ENCODE results near the gene ECHDC3.
A peak's percentile ranks its signal among the peaks of the same experiment; 100 is the strongest.
"Not testable (repeated sequence)": the region's sequence is repeated elsewhere in the genome, so short reads cannot be mapped to it uniquely, and the experiment has no call there.

The ECHDC3 gene

GRCh38 chr10:11716686-11717085 lies 25.5 kb upstream of the ECHDC3 start:
- no peak for FAIRE-seq

DNA sequence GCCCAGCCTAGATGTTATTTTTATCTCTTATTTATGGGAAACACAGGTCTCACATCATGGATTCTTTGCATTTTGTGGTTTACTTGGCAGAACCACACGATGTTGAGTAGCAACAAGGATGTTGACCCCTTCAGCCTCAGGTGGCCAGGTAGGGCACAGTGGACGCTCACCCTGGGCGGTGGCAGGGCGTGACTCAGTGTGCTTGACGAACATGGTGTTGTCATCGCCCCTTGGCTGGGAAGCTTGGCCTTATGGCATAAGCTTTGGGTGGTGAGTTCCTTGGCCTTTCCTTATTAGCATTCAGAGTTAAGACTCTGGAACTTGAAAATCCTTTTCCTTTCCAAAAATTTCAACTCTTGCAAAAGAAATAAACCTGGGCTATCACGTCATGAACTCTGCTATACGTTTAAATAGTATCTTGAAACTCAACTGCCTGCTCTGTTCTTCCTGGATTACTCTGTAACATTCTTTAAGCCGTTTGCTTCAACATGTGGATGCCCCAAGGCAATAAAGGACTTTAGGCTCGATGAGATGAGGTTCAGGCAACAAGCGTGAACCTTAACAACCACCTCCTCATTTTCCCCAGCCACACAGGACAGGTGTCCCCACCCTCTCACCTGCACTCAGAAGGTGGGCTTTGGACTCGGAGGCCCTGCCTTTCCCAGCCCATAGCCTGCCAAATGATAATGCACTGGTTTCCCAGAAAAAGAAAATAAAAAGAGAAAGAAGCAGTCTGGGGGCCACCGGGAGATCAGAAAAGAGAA lies 22.5 kb upstream of the ECHDC3 start:
- no peak for FAIRE-seq

GRCh38 chr10:11720260-11720741 lies 21.9 kb upstream of the ECHDC3 start:
- FAIRE-seq, result no peak

- no peak for FAIRE-seq
Observed at GRCh38 chr10:11721806-11722205, 20.4 kb upstream of the ECHDC3 start.

DNA sequence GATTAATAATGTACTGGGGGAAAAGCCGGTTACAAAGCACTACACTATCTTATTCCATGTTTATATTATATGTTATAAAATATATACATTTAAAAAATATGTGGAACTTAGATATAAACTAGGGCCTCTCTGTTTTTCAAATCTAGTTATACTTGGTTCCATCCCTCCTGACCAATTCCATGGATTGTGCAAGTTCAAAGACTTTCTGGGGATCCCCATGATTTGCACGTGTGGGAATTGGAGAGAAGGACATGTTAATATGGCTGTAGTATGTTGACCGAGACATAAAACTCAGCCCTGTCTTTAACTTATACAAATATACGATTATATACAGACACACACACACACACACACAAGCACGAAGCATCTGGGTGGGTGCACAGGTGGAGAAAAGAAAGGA lies 18.8 kb upstream of the ECHDC3 start:
- no peak for FAIRE-seq

DNA sequence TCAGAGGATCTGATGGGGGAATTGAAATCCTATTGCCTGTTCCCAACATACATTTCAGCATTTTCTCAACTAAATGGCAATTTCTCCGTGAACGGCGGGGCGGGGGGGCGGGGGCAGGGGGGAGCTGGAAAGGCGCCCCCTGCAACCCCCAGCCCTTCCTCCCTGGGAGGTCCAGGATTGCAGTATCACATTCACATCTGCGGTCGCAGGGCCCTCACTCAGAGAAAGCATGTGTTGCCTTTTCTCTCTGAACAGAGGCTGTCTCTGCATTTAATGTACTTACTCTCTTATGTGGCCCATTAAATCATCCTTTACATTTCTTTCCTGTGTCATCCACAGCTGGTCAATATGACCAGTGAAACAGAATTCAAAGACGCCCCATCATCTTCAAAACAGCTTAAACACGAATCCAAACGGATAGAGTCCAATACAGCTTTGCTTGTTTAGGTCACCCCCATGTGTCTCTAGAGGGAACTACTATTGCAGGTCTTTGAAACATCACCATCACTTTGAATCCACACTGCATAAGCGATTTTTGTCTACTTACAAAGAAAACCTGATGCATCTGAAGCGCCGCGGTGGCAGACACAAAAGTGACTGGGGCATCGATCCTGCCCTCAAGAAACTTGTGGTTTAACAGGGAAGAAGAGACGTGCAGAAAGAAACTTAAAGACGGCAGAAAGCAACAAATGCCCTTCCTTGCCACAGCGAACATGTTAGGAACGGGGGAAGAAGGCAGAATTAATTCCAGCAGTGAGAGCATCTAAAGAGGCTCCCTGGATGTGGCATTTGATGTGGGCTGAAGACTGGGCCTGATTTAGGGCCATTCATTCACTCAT lies 17.0 kb upstream of the ECHDC3 start:
- peak; percentile 40 for FAIRE-seq

DNA sequence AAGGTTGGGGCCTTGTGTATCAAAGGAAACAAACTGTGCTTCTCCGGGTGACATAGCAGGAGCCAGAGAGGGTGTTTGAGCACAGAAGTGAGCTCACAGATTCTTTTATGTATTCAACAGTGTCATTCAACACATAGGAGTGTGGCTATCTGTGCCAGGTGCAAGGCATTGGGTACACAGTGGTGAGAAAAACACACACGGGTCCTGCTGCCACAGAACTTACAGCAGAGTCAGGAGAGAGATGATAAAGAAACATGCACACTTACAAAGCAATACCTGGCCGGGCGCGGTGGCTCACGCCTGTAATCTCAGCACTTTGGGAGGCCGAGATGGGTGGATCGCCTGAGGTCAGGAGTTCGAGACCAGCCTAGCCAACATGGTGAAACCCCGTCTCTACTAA lies 16.3 kb upstream of the ECHDC3 start:
- FAIRE-seq, result no peak

- FAIRE-seq, result no peak
Observed at GRCh38 chr10:11727563-11727962, 14.6 kb upstream of the ECHDC3 start.

- FAIRE-seq, result no peak
Observed at GRCh38 chr10:11728353-11728752, 13.8 kb upstream of the ECHDC3 start.

DNA sequence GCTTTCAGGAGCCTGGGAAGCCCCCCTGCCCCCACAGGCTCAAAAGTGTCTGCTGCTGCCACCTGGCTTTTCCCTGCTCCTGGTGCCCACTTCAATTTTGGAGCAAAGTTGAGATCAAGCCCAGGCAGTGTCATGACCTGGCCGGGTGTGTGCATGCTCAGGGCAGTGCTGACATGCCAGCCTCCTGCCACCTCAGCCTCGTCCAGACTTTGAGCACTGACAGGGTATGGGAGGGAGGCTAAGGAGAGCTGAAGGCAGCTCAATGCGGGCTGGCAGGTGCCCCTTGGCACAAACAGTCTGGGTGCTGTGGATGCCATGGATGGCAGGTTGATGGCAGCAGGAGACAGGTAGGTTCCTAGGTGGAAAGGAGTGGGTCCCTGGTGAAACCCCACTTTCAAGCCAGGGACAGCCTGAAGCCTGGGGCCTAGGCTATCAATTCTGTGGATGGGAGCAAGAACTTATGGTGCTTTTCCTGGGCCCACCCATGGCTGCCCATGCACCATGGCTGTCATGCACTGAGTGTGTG lies 12.3 kb upstream of the ECHDC3 start:
- FAIRE-seq, result no peak

DNA sequence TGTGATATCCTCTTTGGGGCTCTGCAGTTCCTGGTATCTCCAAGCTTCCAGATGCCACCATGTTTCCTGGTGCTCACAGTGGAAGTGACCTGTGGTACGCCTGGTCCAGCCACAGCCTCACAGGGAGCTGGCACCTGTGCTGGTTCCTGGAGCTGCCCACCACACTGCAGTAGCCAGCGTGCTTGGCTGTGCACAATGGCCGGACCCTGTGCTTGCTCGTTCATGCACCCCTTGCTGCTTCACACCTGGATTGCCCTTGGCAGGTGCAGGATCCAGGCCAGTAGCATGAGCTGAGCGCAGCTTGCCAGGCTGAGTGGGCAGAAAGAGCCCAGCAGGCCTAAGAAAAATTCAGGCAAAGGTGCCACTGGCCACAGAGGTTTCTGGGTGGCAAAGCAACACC lies 11.4 kb upstream of the ECHDC3 start:
- FAIRE-seq, result no peak

DNA sequence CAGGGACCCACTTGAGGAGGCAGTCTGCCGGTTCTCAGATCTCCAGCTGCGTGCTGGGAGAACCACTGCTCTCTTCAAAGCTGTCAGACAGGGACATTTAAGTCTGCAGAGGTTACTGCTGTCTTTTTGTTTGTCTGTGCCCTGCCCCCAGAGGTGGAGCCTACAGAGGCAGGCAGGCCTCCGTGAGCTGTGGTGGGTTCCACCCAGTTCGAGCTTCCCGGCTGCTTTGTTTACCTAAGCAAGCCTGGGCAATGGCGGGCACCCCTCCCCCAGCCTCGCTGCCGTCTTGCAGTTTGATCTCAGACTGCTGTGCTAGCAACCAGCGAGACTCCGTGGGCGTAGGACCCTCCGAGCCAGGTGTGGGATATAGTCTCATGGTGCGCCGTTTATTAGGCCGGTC lies 5.4 kb upstream of the ECHDC3 start:
- not testable (repeated sequence) for FAIRE-seq

GRCh38 chr10:11737258-11738032 lies 4.7 kb upstream of the ECHDC3 start:
- FAIRE-seq, result not testable (repeated sequence)

DNA sequence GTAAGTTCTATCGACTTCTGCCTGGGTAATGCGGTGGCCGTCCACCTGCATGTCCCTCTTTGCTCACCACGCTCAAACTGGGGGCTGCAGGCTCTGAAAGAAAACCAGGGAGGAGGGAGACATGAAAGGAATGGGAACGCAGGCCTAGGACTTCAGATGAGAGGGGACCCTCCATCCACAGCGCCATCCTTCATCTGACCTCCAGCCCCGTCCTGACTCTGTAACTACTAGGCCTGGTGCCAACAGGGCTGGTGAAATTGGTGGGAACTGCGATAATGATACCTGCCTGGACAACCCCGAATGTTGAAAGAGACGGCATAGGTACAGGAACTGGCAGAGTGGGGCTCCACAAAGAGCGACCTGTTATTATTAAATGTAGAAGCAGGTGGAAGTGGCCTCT lies 1.3 kb upstream of the ECHDC3 start:
- FAIRE-seq, result no peak

- FAIRE-seq, result no peak
Observed at GRCh38 chr10:11741608-11742007, 574 bp upstream of the ECHDC3 start.

GRCh38 chr10:11742779-11743298 lies 657 bp downstream of the ECHDC3 start:
- no peak for FAIRE-seq

- FAIRE-seq, result no peak
Observed at GRCh38 chr10:11743461-11744338, 1.5 kb downstream of the ECHDC3 start.

- FAIRE-seq, result no peak
Observed at GRCh38 chr10:11745045-11745444, 2.9 kb downstream of the ECHDC3 start.

DNA sequence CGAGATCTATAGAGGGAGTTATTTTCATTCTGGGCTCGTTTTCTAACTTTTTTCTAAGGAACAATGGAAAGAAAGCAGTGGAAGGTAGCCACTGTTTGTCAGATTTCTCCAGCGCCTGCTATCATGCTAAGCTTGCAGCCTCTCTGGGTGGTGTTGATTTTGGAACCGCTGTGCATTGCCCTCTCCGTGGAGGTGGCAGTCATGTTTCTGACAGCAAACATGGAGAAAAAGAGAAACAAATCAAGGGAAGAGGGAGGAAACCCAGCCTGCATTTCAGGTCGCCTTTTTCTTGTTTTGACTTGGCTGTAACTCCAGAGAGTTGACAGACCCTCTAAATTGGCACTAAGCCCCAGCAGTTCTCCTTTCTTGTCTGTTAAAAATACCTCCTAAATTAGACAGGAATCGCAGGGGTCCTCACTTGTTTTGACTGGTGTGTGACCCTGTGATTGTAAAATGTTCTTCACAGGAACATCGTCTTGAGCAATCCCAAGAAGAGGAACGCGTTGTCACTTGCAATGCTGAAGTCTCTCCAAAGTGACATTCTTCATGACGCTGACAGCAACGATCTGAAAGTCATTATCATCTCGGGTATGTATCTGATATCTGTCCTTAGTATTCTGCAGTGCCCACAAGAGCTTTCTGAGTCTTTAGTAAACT lies 4.8 kb downstream of the ECHDC3 start:
- no peak for FAIRE-seq

GRCh38 chr10:11748866-11749265 lies 6.7 kb downstream of the ECHDC3 start:
- FAIRE-seq, result no peak

DNA sequence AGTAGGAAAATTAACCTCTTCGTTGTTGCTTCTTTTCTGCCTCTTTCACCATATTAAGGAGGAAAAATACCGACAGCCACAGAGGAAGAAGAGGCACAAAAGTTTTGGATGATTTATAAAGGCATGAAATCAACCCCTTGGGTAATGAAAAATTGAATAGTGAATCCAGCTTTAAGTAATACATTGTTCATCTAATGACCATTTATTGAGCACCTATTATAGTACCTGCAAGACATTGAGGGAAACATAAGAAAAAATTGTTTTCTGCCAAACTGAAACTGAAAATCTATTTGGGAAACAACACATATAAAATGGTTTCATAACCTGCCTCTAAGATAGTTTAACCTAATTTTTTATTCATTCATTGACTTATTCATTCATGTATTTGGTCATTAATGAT lies 8.2 kb downstream of the ECHDC3 start:
- no peak for FAIRE-seq

Measured in A204.1 (cell line).